SK-N-SH (cell line): ENCODE data around the gene WDR6. TPM values are rescaled to one million over a fixed set of nuclear protein-coding genes. Genes with fewer than 3 reads are reported as not detected.

Source experiments
- CTCF ChIA-PET: fragments of 300-600, 350-600 bp; formaldehyde crosslinking; extraction: SDS; loops from one replicate; lab custom pipeline; 2021; lab: Yijun Ruan, JAX
- POLR2A ChIA-PET: fragments of 350-600 bp; sonication (Branson Sonifier 250); formaldehyde crosslinking; extraction: SDS; loops from one replicate; lab custom pipeline; 2020; ENCODE audit warnings: antibody characterized with exemption, inconsistent platforms; lab: Yijun Ruan, JAX
- DNase-seq: peaks from one replicate; pipeline ENCODE4 v3.0.0; 2012
- H2AFZ ChIP-seq: fragments of 200-600 bp; sonication (generic); 2 replicates; pipeline ENCODE4 v1.8.1; 2016; ENCODE audit warnings: antibody characterized with exemption, mild to moderate bottlenecking, low read depth
- H3F3A ChIP-seq: fragments of 200-600 bp; sonication (generic); replicated peaks from 2 replicates; pipeline ENCODE3; 2016; ENCODE audit warnings: antibody characterized with exemption, mild to moderate bottlenecking; ENCODE audit not compliant: insufficient read depth
- H3K27ac ChIP-seq, 2 experiments: fragments of 200-500 bp in 1 of 2; fragments of 200-600 bp in 1 of 2; sonication (Bioruptor generic) in 1 of 2; sonication (generic), shearing (Covaris generic) in 1 of 2; 2 replicates each; pipeline versions ENCODE4 v1.5.1 to v1.6.1; 2014 to 2016; ENCODE audit warnings: low read depth in 2 of 2, inconsistent platforms in 1 of 2, low read length in 1 of 2, mild to moderate bottlenecking in 1 of 2, mixed read lengths in 1 of 2
- H3K27me3 ChIP-seq: fragments of 200-600 bp; sonication (generic), shearing (Covaris generic); 2 replicates; pipeline ENCODE4 v1.6.1; 2016; ENCODE audit warnings: mixed run types; ENCODE audit not compliant: insufficient read depth
- H3K36me3 ChIP-seq, 2 experiments: fragments of 200-500 bp in 1 of 2; fragments of 200-600 bp in 1 of 2; sonication (Bioruptor generic) in 1 of 2; sonication (generic) in 1 of 2; replicated peaks in 1 of 2; 2 replicates each; pipeline versions ENCODE3 to v1.5.1; 2014 to 2016; ENCODE audit warnings: low read length in 1 of 2, mild to moderate bottlenecking in 1 of 2; ENCODE audit not compliant: insufficient read depth in 2 of 2, control insufficient read depth in 1 of 2
- H3K4me1 ChIP-seq, 2 experiments: fragments of 200-500 bp in 1 of 2; fragments of 200-600 bp in 1 of 2; sonication (Bioruptor generic) in 1 of 2; sonication (generic), shearing (Covaris generic) in 1 of 2; 2 replicates each; pipeline versions ENCODE4 v1.5.1 to v1.6.1; 2014 to 2016; ENCODE audit warnings: low read depth in 1 of 2, low read length in 1 of 2, mixed run types in 1 of 2; ENCODE audit not compliant: insufficient read depth in 2 of 2, control insufficient read depth in 1 of 2
- H3K4me2 ChIP-seq: fragments of 200-600 bp; sonication (generic), shearing (Covaris generic); 2 replicates; pipeline ENCODE4 v1.6.1; 2017; ENCODE audit warnings: mixed run types
- H3K4me3 ChIP-seq, 2 experiments: fragments of 200-500 bp in 1 of 2; fragments of 200-600 bp in 1 of 2; sonication (Bioruptor generic) in 1 of 2; sonication (generic), shearing (Covaris generic) in 1 of 2; 2 replicates each; pipeline versions ENCODE4 v1.5.1 to v1.8.1; 2014 to 2016; ENCODE audit warnings: low read depth in 2 of 2, inconsistent platforms in 1 of 2, low read length in 1 of 2, mild to moderate bottlenecking in 1 of 2, mixed read lengths in 1 of 2, moderate library complexity in 1 of 2
- H3K79me2 ChIP-seq: fragments of 200-600 bp; sonication (generic); 2 replicates; pipeline ENCODE4 v1.8.1; 2017; ENCODE audit warnings: mild to moderate bottlenecking; ENCODE audit not compliant: insufficient read depth
- H3K9ac ChIP-seq: fragments of 200-600 bp; sonication (generic); 2 replicates; pipeline ENCODE4 v1.6.1; 2017; ENCODE audit warnings: mixed run types
- H3K9me2 ChIP-seq: fragments of 200-600 bp; sonication (generic); 2 replicates; pipeline ENCODE4 v1.6.1; 2017; ENCODE audit warnings: mixed run types
- H3K9me3 ChIP-seq: fragments of 200-600 bp; sonication (generic); 2 replicates; pipeline ENCODE4 v1.6.1; 2017; ENCODE audit warnings: mixed run types, mild to moderate bottlenecking, moderate library complexity
- H4K20me1 ChIP-seq: fragments of 200-600 bp; sonication (generic); 2 replicates; pipeline ENCODE4 v1.6.1; 2017; ENCODE audit warnings: mild to moderate bottlenecking, mixed run types; ENCODE audit not compliant: insufficient read depth
- FOXJ3 ChIP-seq: sonication (generic); formaldehyde crosslinking; IDR thresholded peaks from 2 replicates; pipeline ENCODE4 v1.5.1; 2020; ENCODE audit warnings: mild to moderate bottlenecking, missing genetic modification reagents
- MEF2A ChIP-seq: IDR thresholded peaks from 2 replicates; pipeline ENCODE4 v1.4.0; 2012; ENCODE audit warnings: low read depth, borderline replicate concordance
- RCOR1 ChIP-seq: fragments of 150-350 bp; IDR thresholded peaks from 2 replicates; pipeline ENCODE4 v1.6.1; 2017; ENCODE audit warnings: antibody characterized with exemption, low read length
- RFX5 ChIP-seq: IDR thresholded peaks from 2 replicates; pipeline ENCODE4 v1.6.1; 2012; ENCODE audit warnings: mild to moderate bottlenecking, improper control_type of control experiment, low read length
- USF2 ChIP-seq: fragments of 150-350 bp; IDR thresholded peaks from 2 replicates; pipeline ENCODE4 v1.6.1; 2017; ENCODE audit warnings: antibody characterized with exemption, low read length, low read depth, borderline replicate concordance
- WGBS: methylation state at CpG from one replicate; pipeline ENCODE4 v1.1.6; 2017; ENCODE audit warnings: low lambda C conversion rate; 5-methylcytosine and 5-hydroxymethylcytosine counted together
- polyA plus RNA-seq, 3 experiments: library from polyadenylated mRNA; depleted of rRNA; stranded (reverse); fragments of >200 nt; gene quantifications; 2 replicates each; pipeline ENCODE4 v1.2.3, GENCODE V29; 2012
- TF ChIP-seq, protein P1 (sequence below): IDR thresholded peaks from 2 replicates; pipeline ENCODE4 v1.4.0; 2012; ENCODE audit warnings: low read depth
- TF ChIP-seq, protein P2 (sequence below): IDR thresholded peaks from 2 replicates; pipeline ENCODE4; 2012
- TF ChIP-seq, protein P3 (sequence below): fragments of 200-600 bp; sonication (generic); IDR thresholded peaks from 2 replicates; pipeline ENCODE4 v1.6.1; 2017; ENCODE audit warnings: antibody characterized with exemption, mild to moderate bottlenecking, moderate library complexity
- TF ChIP-seq, protein P4 (sequence below): IDR thresholded peaks from 2 replicates; pipeline ENCODE4 v1.4.0; 2012; ENCODE audit warnings: low read depth, borderline replicate concordance

WDR6 gene
- polyA plus RNA-seq, 1 of the 3 experiments (the other 2 are of a cell fraction): 230 TPM

GRCh38 chr3:49001155-49001554 is 6.0 kb upstream of the WDR6 start:
- POLR2A ChIA-PET: interaction anchor here (1.1 kb wide), 1 partner anchor 16 kb away, joined by 3 read pairs; no protein-coding TSS in a partner anchor
- H3K9me2 ChIP-seq: no peaks in the 10 kb centered on the region
- TF ChIP-seq RCOR1: no peak
- no peak for TF ChIP-seq USF2
- TF ChIP-seq, protein P1, sequence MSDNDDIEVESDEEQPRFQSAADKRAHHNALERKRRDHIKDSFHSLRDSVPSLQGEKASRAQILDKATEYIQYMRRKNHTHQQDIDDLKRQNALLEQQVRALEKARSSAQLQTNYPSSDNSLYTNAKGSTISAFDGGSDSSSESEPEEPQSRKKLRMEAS: no peak
- TF ChIP-seq RFX5: no peak
- TF ChIP-seq, protein P2, sequence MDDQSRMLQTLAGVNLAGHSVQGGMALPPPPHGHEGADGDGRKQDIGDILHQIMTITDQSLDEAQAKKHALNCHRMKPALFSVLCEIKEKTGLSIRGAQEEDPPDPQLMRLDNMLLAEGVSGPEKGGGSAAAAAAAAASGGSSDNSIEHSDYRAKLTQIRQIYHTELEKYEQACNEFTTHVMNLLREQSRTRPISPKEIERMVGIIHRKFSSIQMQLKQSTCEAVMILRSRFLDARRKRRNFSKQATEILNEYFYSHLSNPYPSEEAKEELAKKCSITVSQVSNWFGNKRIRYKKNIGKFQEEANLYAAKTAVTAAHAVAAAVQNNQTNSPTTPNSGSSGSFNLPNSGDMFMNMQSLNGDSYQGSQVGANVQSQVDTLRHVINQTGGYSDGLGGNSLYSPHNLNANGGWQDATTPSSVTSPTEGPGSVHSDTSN: no peak
- TF ChIP-seq, protein P3, sequence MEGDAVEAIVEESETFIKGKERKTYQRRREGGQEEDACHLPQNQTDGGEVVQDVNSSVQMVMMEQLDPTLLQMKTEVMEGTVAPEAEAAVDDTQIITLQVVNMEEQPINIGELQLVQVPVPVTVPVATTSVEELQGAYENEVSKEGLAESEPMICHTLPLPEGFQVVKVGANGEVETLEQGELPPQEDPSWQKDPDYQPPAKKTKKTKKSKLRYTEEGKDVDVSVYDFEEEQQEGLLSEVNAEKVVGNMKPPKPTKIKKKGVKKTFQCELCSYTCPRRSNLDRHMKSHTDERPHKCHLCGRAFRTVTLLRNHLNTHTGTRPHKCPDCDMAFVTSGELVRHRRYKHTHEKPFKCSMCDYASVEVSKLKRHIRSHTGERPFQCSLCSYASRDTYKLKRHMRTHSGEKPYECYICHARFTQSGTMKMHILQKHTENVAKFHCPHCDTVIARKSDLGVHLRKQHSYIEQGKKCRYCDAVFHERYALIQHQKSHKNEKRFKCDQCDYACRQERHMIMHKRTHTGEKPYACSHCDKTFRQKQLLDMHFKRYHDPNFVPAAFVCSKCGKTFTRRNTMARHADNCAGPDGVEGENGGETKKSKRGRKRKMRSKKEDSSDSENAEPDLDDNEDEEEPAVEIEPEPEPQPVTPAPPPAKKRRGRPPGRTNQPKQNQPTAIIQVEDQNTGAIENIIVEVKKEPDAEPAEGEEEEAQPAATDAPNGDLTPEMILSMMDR: no peak
- TF ChIP-seq MEF2A: no peak
- no peak for TF ChIP-seq FOXJ3 (CRISPR knock-in tag)
- TF ChIP-seq, protein P4, sequence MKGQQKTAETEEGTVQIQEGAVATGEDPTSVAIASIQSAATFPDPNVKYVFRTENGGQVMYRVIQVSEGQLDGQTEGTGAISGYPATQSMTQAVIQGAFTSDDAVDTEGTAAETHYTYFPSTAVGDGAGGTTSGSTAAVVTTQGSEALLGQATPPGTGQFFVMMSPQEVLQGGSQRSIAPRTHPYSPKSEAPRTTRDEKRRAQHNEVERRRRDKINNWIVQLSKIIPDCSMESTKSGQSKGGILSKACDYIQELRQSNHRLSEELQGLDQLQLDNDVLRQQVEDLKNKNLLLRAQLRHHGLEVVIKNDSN: no peak
- TF ChIP-seq, all 33 proteins: peak for 0
- H3K9ac ChIP-seq: no peak overlapping the region
- H3K4me2 ChIP-seq: no peak overlapping the region
- CTCF ChIA-PET: no interaction called here
- no peak overlapping the region for H3K4me3 ChIP-seq
- H3F3A ChIP-seq: no peaks in the 10 kb centered on the region
- no peak overlapping the region for H2AFZ ChIP-seq
- H3K79me2 ChIP-seq: peaks cover 1% of the 10 kb centered on the region; the same call in 1 of the 2 replicates
- H3K9me3 ChIP-seq: no peaks in the 10 kb centered on the region
- WGBS: 86% methylated on average over 6 of the region's 6 CpGs
- no peak overlapping the region for H3K27ac ChIP-seq
- H3K36me3 ChIP-seq: no peaks in the 10 kb centered on the region
- peaks cover 0 to 35% of the 10 kb centered on the region in 2 experiments; a peak in 2 of 4 replicates for H3K4me1 ChIP-seq
- DNase-seq: no peak
- H4K20me1 ChIP-seq: no peaks in the 10 kb centered on the region
- no peaks in the 10 kb centered on the region for H3K27me3 ChIP-seq
